Measurements from ENCODE around the gene PURB. TPM values are rescaled to one million over a fixed set of nuclear protein-coding genes. Genes with fewer than 3 reads are reported as not detected.
"Not testable (repeated sequence)": the region's sequence is repeated elsewhere in the genome, so short reads cannot be mapped to it uniquely, and the experiment has no call there.

Gene PURB
- total RNA-seq, 1 donor from 2014 or later = 32.9 TPM

DNA sequence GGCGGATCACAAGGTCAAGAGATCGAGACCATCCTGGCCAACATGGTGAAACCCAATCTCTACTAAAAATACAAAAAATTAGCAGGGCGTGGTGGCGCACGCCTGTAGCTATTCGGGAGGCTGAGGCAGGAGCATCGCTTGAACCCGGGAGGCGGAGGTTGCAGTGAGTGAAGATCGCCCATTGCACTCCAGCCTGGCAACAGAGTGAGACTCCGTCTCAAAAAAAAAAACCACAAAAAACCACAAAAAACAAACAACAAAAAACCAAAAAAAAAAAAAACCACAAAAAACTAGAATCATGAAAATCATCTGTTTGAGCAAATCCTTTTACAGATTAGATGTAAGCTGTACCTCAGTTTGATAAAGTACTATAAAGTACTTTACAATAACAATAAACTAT lies 38.9 kb downstream of the PURB start:
- DNase-seq (ENCODE audit: low spot score); H3K9me3 Mint-ChIP-seq; H3K27me3 Mint-ChIP-seq (ENCODE audit: low read depth): not testable (repeated sequence)
- peak overlapping the region; percentile 91 for H3K4me3 Mint-ChIP-seq (ENCODE audit: low read depth)
- intact Hi-C loops (cut with micrococcal nuclease) = loop anchor here (2.0 to 5.0 kb wide), 2 partner anchors 76 to 131 kb away; partner anchors contain the start of gene MYO1G
- H3K4me1 Mint-ChIP-seq (ENCODE audit: low read depth) = peaks cover 52% of the 10 kb centered on the region
- peaks cover 32% of the 10 kb centered on the region for H3K36me3 Mint-ChIP-seq (ENCODE audit: low read depth)
- peak overlapping the region; percentile 70 for H3K27ac Mint-ChIP-seq

DNA sequence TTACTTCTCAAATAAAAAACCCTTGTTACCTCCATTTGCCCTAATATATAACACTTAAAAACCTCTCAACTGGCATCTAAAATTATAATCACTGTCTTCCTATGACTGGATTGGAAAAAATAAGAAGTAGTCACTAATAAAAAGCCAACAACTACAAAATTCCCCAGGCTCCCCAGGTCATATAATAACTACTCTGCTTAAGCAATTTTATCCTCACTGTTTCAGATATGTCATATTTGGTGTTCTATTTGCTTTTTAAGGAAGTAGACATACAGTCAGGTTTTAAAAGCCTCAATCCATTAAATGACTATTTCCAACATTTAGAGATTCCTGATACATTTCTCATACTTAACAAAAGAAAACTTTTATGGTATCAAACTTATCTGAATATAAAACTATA lies 39.9 kb downstream of the PURB start:
- intact Hi-C loops (cut with micrococcal nuclease) = loop anchor here (5.0 kb wide), 1 partner anchor 132 kb away; the partner anchor contains the start of gene MYO1G
- H3K4me3 Mint-ChIP-seq (ENCODE audit: low read depth) = peak overlapping the region; percentile 91
- peaks cover 41% of the 10 kb centered on the region for H3K36me3 Mint-ChIP-seq (ENCODE audit: low read depth)
- peaks cover 51% of the 10 kb centered on the region for H3K4me1 Mint-ChIP-seq (ENCODE audit: low read depth)
- no peaks in the 10 kb centered on the region for H3K27me3 Mint-ChIP-seq (ENCODE audit: low read depth)
- no peak for DNase-seq (ENCODE audit: low spot score)
- no peaks in the 10 kb centered on the region for H3K9me3 Mint-ChIP-seq
- H3K27ac Mint-ChIP-seq = no peak overlapping the region

DNA sequence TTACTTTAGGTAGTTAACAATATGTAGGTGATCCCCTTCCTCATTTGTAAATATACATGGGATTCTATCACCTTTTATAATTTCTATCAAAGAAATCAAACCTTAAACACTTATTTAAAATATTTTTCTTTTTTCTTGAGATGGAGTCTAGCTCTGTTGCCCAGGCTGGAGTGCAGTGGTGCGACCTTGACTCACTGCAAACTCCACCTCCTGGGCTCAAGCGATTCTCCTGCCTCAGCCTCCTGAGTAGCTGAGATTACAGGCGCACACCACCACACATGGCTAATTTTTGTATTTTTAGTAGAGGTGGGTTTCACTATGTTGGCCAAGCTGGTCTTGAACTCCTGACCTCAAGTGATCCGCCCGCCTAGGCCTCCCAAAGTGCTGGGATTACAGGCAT lies 41.9 kb downstream of the PURB start:
- DNase-seq (ENCODE audit: low spot score); H3K9me3 Mint-ChIP-seq; H3K27ac Mint-ChIP-seq; intact Hi-C loops (cut with micrococcal nuclease); H3K27me3 Mint-ChIP-seq (ENCODE audit: low read depth); H3K4me3 Mint-ChIP-seq (ENCODE audit: low read depth): not testable (repeated sequence)
- H3K4me1 Mint-ChIP-seq (ENCODE audit: low read depth) = peaks cover 34% of the 10 kb centered on the region
- H3K36me3 Mint-ChIP-seq (ENCODE audit: low read depth) = peaks cover 48% of the 10 kb centered on the region

DNA sequence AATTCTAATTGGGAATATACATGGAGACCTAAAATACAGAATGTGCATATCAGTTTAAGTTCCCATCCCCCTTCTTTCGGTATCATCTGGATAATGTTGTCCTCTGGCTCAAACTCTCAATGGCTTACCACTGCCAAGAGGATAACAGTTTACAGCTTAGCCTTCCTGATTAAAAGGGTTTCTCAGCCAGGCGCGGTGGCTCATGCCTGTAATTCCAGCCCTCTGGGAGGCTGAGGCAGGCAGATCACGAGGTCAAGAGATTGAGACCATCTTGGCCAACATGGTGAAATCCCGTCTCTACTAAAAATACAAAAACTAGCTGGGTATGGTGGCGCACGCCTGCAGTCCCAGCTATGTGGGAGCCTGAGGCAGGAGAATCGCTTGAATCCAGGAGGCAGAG lies 42.7 kb downstream of the PURB start:
- Mint-ChIP-seq H3K27ac (peak overlapping the region; percentile 2), H3K36me3 (ENCODE audit: low read depth) (peaks cover 50% of the 10 kb centered on the region), H3K4me1 (ENCODE audit: low read depth) (peaks cover 34% of the 10 kb centered on the region)
- H3K9me3 Mint-ChIP-seq; intact Hi-C loops (cut with micrococcal nuclease); DNase-seq (ENCODE audit: low spot score); H3K27me3 Mint-ChIP-seq (ENCODE audit: low read depth); H3K4me3 Mint-ChIP-seq (ENCODE audit: low read depth): not testable (repeated sequence)

DNA sequence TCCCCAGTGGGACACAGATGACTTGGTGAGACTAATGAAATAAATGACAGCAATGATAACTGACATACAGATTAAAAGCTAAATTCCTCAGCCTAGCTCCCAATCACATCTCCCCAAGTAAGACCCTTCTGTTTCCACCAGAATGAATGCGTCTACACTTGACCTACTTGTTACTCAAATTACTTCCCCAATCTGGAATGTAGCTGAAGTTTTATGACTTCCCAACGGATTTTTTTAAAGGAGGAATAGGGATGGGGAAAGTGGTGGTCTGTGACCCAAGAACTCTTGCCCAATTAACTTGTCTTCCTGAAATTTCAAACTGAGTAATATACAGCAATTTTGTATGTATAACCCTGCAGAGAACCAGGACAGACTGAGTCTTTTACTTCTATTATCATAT lies 46.6 kb downstream of the PURB start:
- DNase-seq (ENCODE audit: low spot score) = no peak
- no peak overlapping the region for H3K27ac Mint-ChIP-seq
- H3K27me3 Mint-ChIP-seq (ENCODE audit: low read depth) = no peaks in the 10 kb centered on the region

DNA sequence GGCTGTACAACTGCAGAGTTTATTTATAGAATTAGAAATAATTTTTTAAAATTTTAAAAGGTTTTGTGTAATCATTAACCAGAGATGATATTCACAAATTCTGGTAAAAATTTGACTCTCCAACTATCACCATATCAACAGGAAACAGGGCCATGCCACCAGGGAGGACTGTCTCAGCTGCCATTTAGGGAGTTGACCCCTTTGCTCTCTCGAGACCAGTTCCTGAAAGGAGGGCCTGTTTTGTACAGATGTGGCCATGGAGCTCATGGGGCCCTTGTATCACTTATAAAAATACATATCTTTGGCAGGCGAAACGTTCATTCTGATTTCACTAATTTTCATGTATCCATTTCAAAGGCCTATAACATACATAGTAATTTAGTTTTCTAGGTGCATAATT lies 57.8 kb downstream of the PURB start:
- DNase-seq (ENCODE audit: low spot score) = no peak
- no peaks in the 10 kb centered on the region for H3K9me3 Mint-ChIP-seq
- no peak overlapping the region for H3K4me3 Mint-ChIP-seq (ENCODE audit: low read depth)
- peaks cover 56% of the 10 kb centered on the region for H3K36me3 Mint-ChIP-seq (ENCODE audit: low read depth)
- intact Hi-C loops (cut with micrococcal nuclease) = no loop called here
- H3K4me1 Mint-ChIP-seq (ENCODE audit: low read depth) = peaks cover 10% of the 10 kb centered on the region
- no peak overlapping the region for H3K27ac Mint-ChIP-seq
- no peaks in the 10 kb centered on the region for H3K27me3 Mint-ChIP-seq (ENCODE audit: low read depth)

More for the DNA sequence above, 46.6 kb downstream of the PURB start:
- Mint-ChIP-seq H3K36me3 (ENCODE audit: low read depth) (peaks cover 68% of the 10 kb centered on the region), H3K4me3 (ENCODE audit: low read depth) (no peak overlapping the region), H3K9me3 (no peaks in the 10 kb centered on the region), H3K4me1 (ENCODE audit: low read depth) (peaks cover 12% of the 10 kb centered on the region)
- intact Hi-C loops (cut with micrococcal nuclease) = no loop called here

Other genes starting within 250 kb of the PURB start
- gene ZMIZ2, start 136.7 kb downstream of the PURB start, total RNA-seq = 105 TPM in 2 replicates
- 2,442 and 2,446 TPM in 2 replicates for gene PPIA, start 88.8 kb downstream of the PURB start, total RNA-seq
- gene H2AZ2, start 37.4 kb downstream of the PURB start, total RNA-seq = 204 and 208 TPM in 2 replicates
- gene MYO1G, start 93.5 kb upstream of the PURB start, total RNA-seq = 442 and 450 TPM in 2 replicates
- 61.3 and 61.7 TPM in 2 replicates for gene CCM2, start 114.7 kb upstream of the PURB start, total RNA-seq
- gene NACAD, start 203.4 kb upstream of the PURB start, total RNA-seq = 0.30 and 0.52 TPM in 2 replicates
- 167 and 180 TPM in 2 replicates for gene TBRG4, start 226.2 kb upstream of the PURB start, total RNA-seq